Raji (cell line): ENCODE measurements around the gene DZANK1.

Source experiments
- POLR2A ChIP-seq: IDR thresholded peaks from 2 replicates; pipeline ENCODE4 v1.6.1; 2011; ENCODE audit warnings: low read depth, low read length, control low read depth; ENCODE audit not compliant: insufficient read depth

DZANK1 gene

DNA sequence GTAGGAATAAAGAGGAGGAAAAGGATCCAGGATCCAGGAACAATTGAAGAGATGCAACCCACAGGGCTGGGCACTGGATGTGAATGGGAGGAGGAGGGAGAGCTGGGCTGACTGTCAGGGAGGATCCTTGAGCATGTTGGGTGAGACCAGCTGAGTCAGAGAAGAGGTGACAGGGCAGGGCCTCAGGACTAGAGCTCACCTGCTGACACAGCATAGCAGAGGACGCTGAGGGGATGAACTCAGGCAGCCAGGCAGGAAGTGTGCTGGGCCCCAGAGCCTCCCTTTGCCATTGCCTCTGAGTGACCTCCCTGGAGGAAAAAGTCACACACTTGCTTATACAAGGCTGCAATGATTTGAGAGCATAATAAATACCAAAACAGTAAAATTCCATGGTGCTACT lies 106.2 kb downstream of the DZANK1 start:
- TF ChIP-seq POLR2A: no peak

DNA sequence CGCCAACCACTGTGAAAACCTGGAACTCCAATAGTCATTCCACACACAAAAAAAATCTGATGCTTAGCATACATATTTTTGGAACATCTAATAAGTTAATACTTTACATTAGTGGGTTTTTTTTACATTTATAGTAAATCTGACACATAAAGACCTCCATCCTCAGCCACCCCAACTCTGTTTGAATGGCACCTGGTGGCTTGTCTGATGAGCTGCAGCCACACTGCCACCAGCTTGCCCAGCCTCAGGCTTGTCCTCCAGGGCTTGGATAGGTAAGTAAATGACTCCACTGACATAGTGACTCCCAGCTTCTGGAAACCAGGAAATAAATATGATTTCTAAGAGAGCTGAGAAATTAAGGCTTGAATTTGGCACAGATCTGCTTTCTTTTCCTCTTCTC lies 107.0 kb downstream of the DZANK1 start:
- no peak for TF ChIP-seq POLR2A
